Ascending aorta (tissue), 2 donors: Measurements from ENCODE around the gene LGALS7. TPM values are rescaled to one million over a fixed set of nuclear protein-coding genes. Genes with fewer than 3 reads are reported as not detected.
"Not testable (repeated sequence)": the region's sequence is repeated elsewhere in the genome, so short reads cannot be mapped to it uniquely, and the experiment has no call there.

ENCODE experiments used
- DNase-seq, 2 donors: peaks; one replicate each; pipeline ENCODE4 v3.0.0-alpha.2; 2019; ENCODE audit warnings: low spot score in 2 of 2
- H3K27ac ChIP-seq, 2 donors: fragments of 200-600 bp; sonication (generic); one replicate each; pipeline ENCODE4 v1.5.1; 2016 to 2017; ENCODE audit warnings: mild to moderate bottlenecking in 1 of 2
- H3K27me3 ChIP-seq: fragments of 200-600 bp; sonication (generic); one replicate; pipeline ENCODE4 v1.5.1; 2017
- H3K36me3 ChIP-seq, 2 donors: fragments of 200-600 bp; sonication (generic); one replicate each; pipeline ENCODE4 v1.5.1; 2016
- H3K4me1 ChIP-seq, 2 donors: fragments of 200-600 bp; sonication (generic); one replicate each; pipeline ENCODE4 v1.5.1; 2016 to 2017; ENCODE audit warnings: mild to moderate bottlenecking in 1 of 2
- H3K4me3 ChIP-seq, 2 donors: fragments of 200-600 bp; sonication (generic); one replicate each; pipeline ENCODE4 v1.5.1; 2016 to 2017; ENCODE audit warnings: mild to moderate bottlenecking in 1 of 2
- H3K9me3 ChIP-seq, 2 donors: fragments of 200-600 bp; sonication (generic); one replicate each; pipeline ENCODE4 v1.5.1; 2016
- CTCF ChIP-seq, 3 experiments: fragments of 200-600 bp in 2 of 3; fragments of 450-650 bp in 1 of 3; sonication (generic) in 2 of 3; IDR thresholded peaks; one replicate each; pipeline ENCODE4 v1.5.1; 2016 to 2019; ENCODE audit warnings: antibody characterized with exemption in 3 of 3, mild to moderate bottlenecking in 1 of 3, moderate library complexity in 1 of 3
- intact Hi-C: fragments of 100-400 bp; cut with DNase I; formaldehyde crosslinking; loops from one replicate; pipeline ENCODE4 v1.15.1; 2023
- total RNA-seq: library from RNA; depleted of rRNA; stranded (reverse); fragments of >200 nt; gene quantifications from one replicate; pipeline ENCODE4 v1.1.0, GENCODE V29; 2016

Gene LGALS7
- total RNA-seq, 1 donor from 2014 or later: not detected

GRCh38 chr19:38766276-38767047, 6.9 kb downstream of the LGALS7 start:
- Histone ChIP-seq H3K4me3 (no peak overlapping the region), H3K36me3 (no peaks in the 10 kb centered on the region), H3K27me3 (no peaks in the 10 kb centered on the region), H3K9me3 (no peaks in the 10 kb centered on the region), H3K27ac (no peak overlapping the region), H3K4me1 (peaks cover 0 to 4% of the 10 kb centered on the region in 2 donors)
- no peak for TF ChIP-seq CTCF (IDR thresholded peaks at IDR 0.05)
- no peak for DNase-seq
- intact Hi-C loops: no loop called here

- Histone ChIP-seq H3K4me3 (no peak overlapping the region), H3K9me3 (no peaks in the 10 kb centered on the region), H3K27ac (no peak overlapping the region), H3K36me3 (no peaks in the 10 kb centered on the region), H3K27me3 (no peaks in the 10 kb centered on the region), H3K4me1 (peaks cover 0 to 4% of the 10 kb centered on the region in 2 donors)
- no peak for TF ChIP-seq CTCF (IDR thresholded peaks at IDR 0.05)
- intact Hi-C loops: no loop called here
- no peak for DNase-seq
Measured at GRCh38 chr19:38765214-38765613, 8.1 kb downstream of the LGALS7 start.

DNA sequence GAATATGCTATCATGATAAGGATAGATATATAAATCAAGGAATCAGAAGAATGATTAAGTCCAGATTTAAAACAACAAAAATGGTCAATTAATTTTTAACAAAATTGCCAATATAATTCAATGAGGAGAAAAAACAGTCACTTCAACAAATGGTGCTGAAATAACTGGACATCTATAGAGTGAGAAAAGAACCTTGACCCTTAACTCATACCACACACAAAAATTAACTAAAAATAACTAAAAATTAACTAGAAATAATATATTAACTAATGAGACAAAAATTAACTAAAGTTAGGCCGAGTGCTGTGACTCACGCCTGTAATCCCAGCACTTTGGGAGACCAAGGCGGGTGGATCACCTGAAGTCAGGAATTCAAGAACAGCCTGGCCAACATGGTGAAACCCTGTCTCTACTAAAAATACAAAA, 9.5 kb downstream of the LGALS7 start:
- H3K9me3 ChIP-seq: no peaks in the 10 kb centered on the region
- no peak for DNase-seq
- H3K4me3 ChIP-seq: no peak overlapping the region
- no peak overlapping the region for H3K27ac ChIP-seq
- H3K4me1 ChIP-seq: no peaks in the 10 kb centered on the region
- intact Hi-C loops: no loop called here
- TF ChIP-seq CTCF (IDR thresholded peaks at IDR 0.05): no peak
- H3K27me3 ChIP-seq: no peaks in the 10 kb centered on the region
- no peaks in the 10 kb centered on the region for H3K36me3 ChIP-seq

DNA sequence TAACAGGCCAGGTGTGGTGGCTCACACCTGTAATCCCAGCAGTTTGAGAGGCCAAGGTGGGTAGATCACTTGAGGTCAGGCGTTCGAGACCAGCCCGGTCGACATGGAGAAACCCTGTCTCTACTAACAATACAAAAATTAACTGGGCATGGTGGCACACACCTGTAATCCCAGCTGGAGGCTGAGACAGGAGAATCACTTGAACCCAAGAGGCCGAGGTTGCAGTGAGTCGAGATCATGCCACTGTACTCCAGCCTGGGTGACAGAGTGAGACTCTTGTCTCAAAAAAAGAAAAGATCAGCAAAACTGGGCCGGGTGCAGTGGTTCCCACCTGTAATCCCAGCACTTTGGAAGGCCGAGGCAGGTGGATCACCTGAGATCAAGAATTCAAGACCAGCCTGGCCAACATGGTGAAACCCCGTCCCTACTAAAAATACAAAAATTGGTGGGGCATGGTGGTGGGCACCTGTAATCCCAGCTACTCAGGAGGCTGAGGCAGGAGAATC, 11.4 kb downstream of the LGALS7 start:
- H3K9me3 ChIP-seq, H3K36me3 ChIP-seq, H3K4me1 ChIP-seq, H3K27ac ChIP-seq, intact Hi-C loops, DNase-seq, H3K4me3 ChIP-seq, H3K27me3 ChIP-seq: not testable (repeated sequence)

DNA sequence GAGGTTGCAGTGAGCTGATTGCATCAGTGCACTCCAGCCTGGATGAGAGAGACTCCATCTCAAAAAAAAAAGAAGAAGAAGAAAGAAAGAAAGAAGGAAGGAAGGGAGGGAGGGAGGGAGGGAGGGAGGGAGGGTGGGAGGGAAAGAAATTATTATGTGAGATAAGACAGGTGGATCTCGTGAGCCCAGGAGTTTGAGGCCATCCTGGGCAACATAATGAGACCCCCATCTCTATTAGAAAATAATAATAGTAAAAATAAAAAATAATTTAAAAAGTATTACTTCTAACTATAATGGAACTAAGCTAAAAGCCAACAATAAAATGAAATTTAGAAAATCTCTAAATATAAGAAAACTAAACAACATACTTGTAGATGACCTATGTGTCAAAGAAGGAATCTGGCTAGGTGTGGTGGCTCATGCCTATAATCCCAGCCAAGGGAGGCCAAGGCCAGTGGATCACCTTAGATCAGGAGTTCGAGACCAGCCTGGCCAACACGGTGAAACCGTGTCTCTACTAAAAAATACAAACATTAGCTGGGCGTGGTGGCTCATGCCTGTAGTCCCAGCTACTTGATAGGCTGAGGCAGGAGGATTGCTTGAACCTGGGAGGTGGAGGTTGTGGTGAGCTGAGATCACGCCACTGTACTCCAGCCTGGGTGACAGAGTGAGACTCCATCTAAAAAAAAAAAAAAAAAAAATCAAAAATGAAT, 12.4 kb downstream of the LGALS7 start:
- DNase-seq, intact Hi-C loops, H3K27ac ChIP-seq, H3K4me1 ChIP-seq, H3K36me3 ChIP-seq, H3K27me3 ChIP-seq, H3K9me3 ChIP-seq, H3K4me3 ChIP-seq: not testable (repeated sequence)

DNA sequence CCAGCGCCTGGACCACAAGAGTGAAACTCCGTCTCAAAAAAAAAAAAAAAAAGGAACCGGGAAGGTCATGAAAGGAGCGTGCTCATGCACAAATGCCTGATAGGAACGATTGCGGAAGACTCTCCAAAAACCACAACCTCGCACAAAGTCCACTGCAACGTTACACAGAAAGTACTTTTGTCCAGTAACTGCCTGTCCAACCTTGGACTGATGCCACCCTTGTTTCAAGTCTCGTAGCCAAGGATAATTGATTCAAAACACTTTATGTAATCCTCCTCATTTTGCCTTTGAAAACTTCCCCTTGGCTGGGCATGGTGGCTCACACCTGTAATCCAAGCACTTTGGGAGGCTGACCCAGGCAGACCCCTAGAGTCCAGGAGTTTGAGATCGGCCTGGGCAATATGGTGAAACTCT, 13.7 kb downstream of the LGALS7 start:
- no peak for TF ChIP-seq CTCF (IDR thresholded peaks at IDR 0.05)
- H3K36me3 ChIP-seq: no peaks in the 10 kb centered on the region
- no peaks in the 10 kb centered on the region for H3K4me1 ChIP-seq
- H3K27me3 ChIP-seq: no peaks in the 10 kb centered on the region
- no peaks in the 10 kb centered on the region for H3K9me3 ChIP-seq
- H3K4me3 ChIP-seq: no peak overlapping the region
- H3K27ac ChIP-seq: no peak overlapping the region
- DNase-seq: no peak
- intact Hi-C loops: no loop called here

- H3K4me3 ChIP-seq, H3K9me3 ChIP-seq, H3K27ac ChIP-seq, intact Hi-C loops, H3K36me3 ChIP-seq, DNase-seq, H3K27me3 ChIP-seq, H3K4me1 ChIP-seq: not testable (repeated sequence)
Measured at GRCh38 chr19:38754196-38754595, 19.1 kb downstream of the LGALS7 start.

- intact Hi-C loops, H3K27ac ChIP-seq, H3K4me1 ChIP-seq, H3K27me3 ChIP-seq, H3K36me3 ChIP-seq, H3K4me3 ChIP-seq, H3K9me3 ChIP-seq, DNase-seq: not testable (repeated sequence)
Measured at GRCh38 chr19:38753783-38754182, 19.5 kb downstream of the LGALS7 start.
